Adrenal gland (tissue), 12 donors: ENCODE data around the gene OR5H6. TPM values are rescaled to one million over a fixed set of nuclear protein-coding genes. Genes with fewer than 3 reads are reported as not detected.

Source experiments
- DNase-seq, 7 donors: peaks; one replicate each; pipeline ENCODE4 v3.0.0-alpha.2; 2019 to 2020
- H3K27ac ChIP-seq, 5 donors: fragments of 200-600 bp; sonication (generic) in 4 of 5; 1 replicate in 3 of 5; 2 replicates in 2 of 5; pipeline versions ENCODE4 v1.5.1 to v1.8.0; 2016 to 2020; ENCODE audit warnings: mild to moderate bottlenecking in 1 of 5
- H3K27me3 ChIP-seq: fragments of 200-600 bp; 2 replicates; pipeline ENCODE4 v1.8.0; 2021
- H3K36me3 ChIP-seq, 2 donors: fragments of 200-600 bp; replicated peaks in 1 of 2; 1 replicate in 1 of 2; 2 replicates in 1 of 2; pipeline versions ENCODE4 v1.5.1 to v1.8.0; 2018 to 2022
- H3K4me1 ChIP-seq, 2 donors: fragments of 200-600 bp; replicated peaks in 1 of 2; 1 replicate in 1 of 2; 2 replicates in 1 of 2; pipeline versions ENCODE4 v1.5.1 to v1.8.0; 2018 to 2021
- H3K4me3 ChIP-seq, 4 donors: fragments of 200-600 bp; sonication (generic) in 3 of 4; one replicate each; pipeline ENCODE4 v1.5.1; 2016 to 2018
- H3K9me3 ChIP-seq, 3 donors: fragments of 200-600 bp; sonication (generic) in 1 of 3; replicated peaks in 1 of 3; 1 replicate in 2 of 3; 2 replicates in 1 of 3; pipeline versions ENCODE4 v1.5.1 to v1.8.0; 2016 to 2021
- POLR2A ChIP-seq, 2 donors: fragments of 450-650 bp; IDR thresholded peaks; one replicate each; pipeline ENCODE4 v1.6.1; 2017; ENCODE audit warnings: antibody characterized with exemption in 2 of 2, mild to moderate bottlenecking in 2 of 2, moderate library complexity in 1 of 2
- WGBS, 4 donors: extraction: QIAGEN DNeasy Blood & Tissue Kit in 2 of 4; methylation state at CpG; one replicate each; pipeline versions ENCODE4 v1.1.5 to v1.1.7; 2013 to 2017; 5-methylcytosine and 5-hydroxymethylcytosine counted together
- intact Hi-C, 2 donors: fragments of 100-400 bp; cut with DNase I; formaldehyde crosslinking; loops; one replicate each; pipeline versions ENCODE4 v1.14.1 to v1.15.0; 2022 to 2023
- polyA plus RNA-seq, 3 donors: library from polyadenylated mRNA; stranded (reverse); fragments of 200-250 nt in 2 of 3; fragments of 350-450 nt in 1 of 3; fragmentation: Illumina TruSeq in 1 of 3; extraction: RNeasy Lipid Tissue Mini Kit (QIAGEN cat#74804) in 1 of 3; gene quantifications; one replicate each; pipeline ENCODE4 v1.2.3, GENCODE V29; 2013 to 2014
- total RNA-seq, 9 donors: library from RNA; depleted of rRNA in 4 of 9; stranded (reverse); fragments of >200 nt in 4 of 9; fragments of 120-200 nt in 1 of 9; fragmentation: NEBNext Ultra II Directional in 1 of 9; extraction: Animal tissue kit (Norgen Biotek cat#: 25700) in 1 of 9; gene quantifications; one replicate each; pipeline versions ENCODE4 v1.1.0 to v1.2.4, GENCODE V29; 2013 to 2023
- TF ChIP-seq, protein P1 (sequence below), 6 experiments: fragments of 450-650 bp in 4 of 6; fragments of 200-600 bp in 2 of 6; sonication (generic) in 1 of 6; IDR thresholded peaks; 1 replicate in 5 of 6; 2 replicates in 1 of 6; pipeline versions ENCODE4 v1.5.1 to v1.8.0; 2016 to 2021; ENCODE audit warnings: antibody characterized with exemption in 6 of 6, mild to moderate bottlenecking in 2 of 6, moderate library complexity in 1 of 6
- donor health status: healthy with polysubstance abuse.
- donor health status: Bipolar disorder and iron deficiency.
- donor health status: DM: yes; HTN: yes; CAD: no.
- donor health status: DM: no; HTN: no; CAD: no.
- donor health status: DM: no; HTN: no; CAD: no.
- donor health status: DM: yes; HTN: yes; CAD: no.

Gene OR5H6
- total and polyA plus RNA-seq, 12 donors: not detected

DNA sequence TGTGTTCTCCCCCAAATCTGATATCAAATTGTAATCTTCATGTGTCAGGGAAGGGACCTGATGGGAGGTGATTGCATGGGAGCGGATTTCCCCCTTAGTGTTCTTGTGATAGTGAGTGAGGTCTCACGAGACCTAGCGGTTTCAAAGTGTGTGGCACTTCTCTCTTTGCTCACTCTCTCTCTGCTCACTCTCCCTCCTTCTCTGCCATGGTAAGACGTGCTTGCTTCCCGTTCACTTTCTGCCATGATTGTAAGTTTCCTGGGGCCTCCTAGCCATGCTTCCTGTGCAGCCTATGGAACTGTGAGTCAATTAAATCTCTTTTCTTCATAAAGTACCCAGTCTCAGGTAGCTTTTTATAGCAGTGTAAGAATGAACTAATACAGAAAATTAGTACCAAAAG lies 30.6 kb upstream of the OR5H6 start:
- Histone ChIP-seq H3K4me3 (no peak overlapping the region), H3K9me3 (no peaks in the 10 kb centered on the region), H3K36me3 (no peaks in the 10 kb centered on the region), H3K4me1 (no peaks in the 10 kb centered on the region), H3K27ac (no peak overlapping the region), H3K27me3 (no peaks in the 10 kb centered on the region)
- TF ChIP-seq, protein P1, sequence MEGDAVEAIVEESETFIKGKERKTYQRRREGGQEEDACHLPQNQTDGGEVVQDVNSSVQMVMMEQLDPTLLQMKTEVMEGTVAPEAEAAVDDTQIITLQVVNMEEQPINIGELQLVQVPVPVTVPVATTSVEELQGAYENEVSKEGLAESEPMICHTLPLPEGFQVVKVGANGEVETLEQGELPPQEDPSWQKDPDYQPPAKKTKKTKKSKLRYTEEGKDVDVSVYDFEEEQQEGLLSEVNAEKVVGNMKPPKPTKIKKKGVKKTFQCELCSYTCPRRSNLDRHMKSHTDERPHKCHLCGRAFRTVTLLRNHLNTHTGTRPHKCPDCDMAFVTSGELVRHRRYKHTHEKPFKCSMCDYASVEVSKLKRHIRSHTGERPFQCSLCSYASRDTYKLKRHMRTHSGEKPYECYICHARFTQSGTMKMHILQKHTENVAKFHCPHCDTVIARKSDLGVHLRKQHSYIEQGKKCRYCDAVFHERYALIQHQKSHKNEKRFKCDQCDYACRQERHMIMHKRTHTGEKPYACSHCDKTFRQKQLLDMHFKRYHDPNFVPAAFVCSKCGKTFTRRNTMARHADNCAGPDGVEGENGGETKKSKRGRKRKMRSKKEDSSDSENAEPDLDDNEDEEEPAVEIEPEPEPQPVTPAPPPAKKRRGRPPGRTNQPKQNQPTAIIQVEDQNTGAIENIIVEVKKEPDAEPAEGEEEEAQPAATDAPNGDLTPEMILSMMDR (IDR thresholded peaks at IDR 0.05): no peak
- no peak for TF ChIP-seq POLR2A (IDR thresholded peaks at IDR 0.05)
- WGBS, 4 donors: 43 to 65% (median 61%) methylated on average over 5 of the region's 5 CpGs
- intact Hi-C loops: no loop called here
- no peak for DNase-seq

DNA sequence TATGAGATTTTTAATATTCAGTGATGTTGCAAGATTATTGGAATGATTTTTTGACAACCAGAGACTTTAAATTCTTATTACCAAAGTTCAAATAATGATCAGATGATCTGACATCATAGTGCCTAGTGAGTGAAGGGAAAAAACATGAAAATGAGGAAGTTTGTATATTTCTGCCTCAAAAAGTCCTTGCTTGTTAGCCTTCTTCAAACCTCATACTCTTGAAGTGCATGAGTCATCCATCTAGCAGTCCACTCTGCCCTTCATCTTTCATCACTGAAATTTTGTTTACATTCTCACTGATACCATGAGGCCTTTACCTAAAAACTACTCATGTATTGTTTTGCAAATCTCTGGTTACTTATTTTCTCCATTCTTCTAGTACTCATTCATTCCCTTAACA lies 23.9 kb upstream of the OR5H6 start:
- Histone ChIP-seq H3K4me1 (no peaks in the 10 kb centered on the region), H3K36me3 (no peaks in the 10 kb centered on the region), H3K4me3 (no peak overlapping the region), H3K9me3 (no peaks in the 10 kb centered on the region), H3K27me3 (no peaks in the 10 kb centered on the region), H3K27ac (no peak overlapping the region)
- TF ChIP-seq POLR2A (IDR thresholded peaks at IDR 0.05): no peak
- TF ChIP-seq, protein P1 (IDR thresholded peaks at IDR 0.05): no peak
- no peak for DNase-seq
- intact Hi-C loops: no loop called here

DNA sequence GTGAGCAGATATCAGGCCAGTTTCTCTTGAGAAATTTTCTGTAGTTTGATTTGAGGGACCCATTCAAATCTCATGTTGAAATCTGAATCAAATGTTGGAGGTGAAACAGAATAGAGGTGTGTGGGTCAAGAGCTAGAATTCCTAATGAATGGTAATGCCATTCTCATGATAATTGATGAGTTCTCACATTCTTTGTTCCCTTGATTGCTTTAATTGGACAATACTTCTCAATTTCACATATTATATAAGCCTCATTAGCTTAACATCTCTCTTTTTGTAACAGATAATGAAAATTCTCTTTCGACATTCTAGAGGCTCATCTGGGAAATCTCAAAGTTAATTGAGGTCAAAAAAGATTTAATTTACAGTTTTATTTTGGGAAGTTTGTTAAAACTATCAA lies 21.9 kb upstream of the OR5H6 start:
- no peaks in the 10 kb centered on the region for H3K36me3 ChIP-seq
- no peaks in the 10 kb centered on the region for H3K9me3 ChIP-seq
- no peak overlapping the region for H3K4me3 ChIP-seq
- no peak for DNase-seq
- no peaks in the 10 kb centered on the region for H3K4me1 ChIP-seq
- H3K27ac ChIP-seq: no peak overlapping the region
- 38 to 72% (median 53%) methylated on average over 1 of the region's 1 CpG for WGBS, 4 donors
- H3K27me3 ChIP-seq: no peaks in the 10 kb centered on the region
- TF ChIP-seq, protein P1 (IDR thresholded peaks at IDR 0.05): no peak
- TF ChIP-seq POLR2A (IDR thresholded peaks at IDR 0.05): no peak
- intact Hi-C loops: no loop called here

DNA sequence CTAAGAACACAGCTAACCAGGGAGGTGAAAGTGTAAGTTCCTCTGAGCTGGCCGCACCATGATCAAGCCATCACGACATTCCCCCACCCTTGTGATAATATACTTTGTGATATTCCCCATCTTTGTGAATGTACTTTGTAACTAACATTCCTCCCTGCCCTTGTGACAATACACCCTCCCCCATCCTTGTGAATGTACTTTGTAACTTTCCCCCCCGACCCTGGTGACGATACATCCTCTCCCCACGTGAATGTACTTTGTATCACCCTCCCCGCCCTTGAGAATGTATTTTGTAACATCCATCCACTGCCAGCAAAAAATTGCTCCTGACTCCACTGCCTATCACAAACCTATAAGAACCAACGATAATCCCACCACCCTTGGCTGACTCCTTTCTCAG lies 20.2 kb upstream of the OR5H6 start:
- H3K4me1 ChIP-seq: no peaks in the 10 kb centered on the region
- H3K4me3 ChIP-seq: no peak overlapping the region
- H3K9me3 ChIP-seq: no peaks in the 10 kb centered on the region
- intact Hi-C loops: no loop called here
- H3K27me3 ChIP-seq: no peaks in the 10 kb centered on the region
- DNase-seq: no peak
- no peak overlapping the region for H3K27ac ChIP-seq
- 54 to 70% (median 58%) methylated on average over 7 of the region's 7 CpGs for WGBS, 4 donors
- no peaks in the 10 kb centered on the region for H3K36me3 ChIP-seq
- no peak for TF ChIP-seq POLR2A (IDR thresholded peaks at IDR 0.05)
- TF ChIP-seq, protein P1 (IDR thresholded peaks at IDR 0.05): no peak
